ENCODE measurements around the gene NR1D1.

DNA sequence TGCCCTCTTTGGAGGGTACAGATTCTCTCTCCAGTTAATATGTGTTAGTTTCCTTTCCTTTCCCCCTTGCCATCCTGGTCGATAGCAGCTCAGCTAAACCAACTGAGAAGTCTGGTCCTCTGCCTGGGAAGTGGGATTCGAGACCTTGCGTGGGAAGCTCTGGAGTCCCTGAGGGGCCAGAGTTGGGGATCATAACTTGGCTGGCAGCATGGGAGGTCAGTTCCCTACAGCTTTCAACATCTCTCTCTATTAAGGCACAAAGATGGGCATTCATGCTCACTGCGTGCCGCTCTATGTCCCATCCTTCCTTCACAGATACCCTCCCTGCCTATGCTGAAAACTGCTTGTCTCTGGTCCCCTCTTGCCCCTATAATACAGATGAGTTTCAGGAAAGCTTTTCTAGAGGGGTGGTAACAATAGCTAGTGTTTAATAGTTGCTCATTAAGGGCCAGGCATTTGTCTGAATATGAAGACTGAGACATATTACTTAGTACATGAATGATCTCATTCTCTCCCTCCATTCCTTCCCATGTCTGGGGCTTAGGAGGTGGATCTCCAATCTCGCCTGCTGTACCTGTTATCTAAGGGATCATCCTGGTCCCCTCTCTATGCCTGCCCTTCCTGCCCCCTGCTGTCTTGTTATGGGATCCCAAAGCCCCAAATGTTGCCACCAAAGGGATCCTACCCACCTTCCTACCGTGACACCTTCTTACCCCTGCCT lies 26.8 kb downstream of the NR1D1 start:
- TF ChIP-seq, protein P1, sequence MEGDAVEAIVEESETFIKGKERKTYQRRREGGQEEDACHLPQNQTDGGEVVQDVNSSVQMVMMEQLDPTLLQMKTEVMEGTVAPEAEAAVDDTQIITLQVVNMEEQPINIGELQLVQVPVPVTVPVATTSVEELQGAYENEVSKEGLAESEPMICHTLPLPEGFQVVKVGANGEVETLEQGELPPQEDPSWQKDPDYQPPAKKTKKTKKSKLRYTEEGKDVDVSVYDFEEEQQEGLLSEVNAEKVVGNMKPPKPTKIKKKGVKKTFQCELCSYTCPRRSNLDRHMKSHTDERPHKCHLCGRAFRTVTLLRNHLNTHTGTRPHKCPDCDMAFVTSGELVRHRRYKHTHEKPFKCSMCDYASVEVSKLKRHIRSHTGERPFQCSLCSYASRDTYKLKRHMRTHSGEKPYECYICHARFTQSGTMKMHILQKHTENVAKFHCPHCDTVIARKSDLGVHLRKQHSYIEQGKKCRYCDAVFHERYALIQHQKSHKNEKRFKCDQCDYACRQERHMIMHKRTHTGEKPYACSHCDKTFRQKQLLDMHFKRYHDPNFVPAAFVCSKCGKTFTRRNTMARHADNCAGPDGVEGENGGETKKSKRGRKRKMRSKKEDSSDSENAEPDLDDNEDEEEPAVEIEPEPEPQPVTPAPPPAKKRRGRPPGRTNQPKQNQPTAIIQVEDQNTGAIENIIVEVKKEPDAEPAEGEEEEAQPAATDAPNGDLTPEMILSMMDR (conservative IDR thresholded peaks at IDR 0.05) = no peak
- no peak for TF ChIP-seq ZFX (IDR thresholded peaks at IDR 0.05)
